K562 (cell line): ENCODE data around the gene RNASEH2A. TPM values are rescaled to one million over a fixed set of nuclear protein-coding genes. Genes with fewer than 3 reads are reported as not detected.

Experiments used
- CTBP1 ChIP-seq: fragments of 450-650 bp; IDR thresholded peaks from 2 replicates; pipeline ENCODE4 v1.6.1; 2016; ENCODE audit warnings: borderline replicate concordance
- EP300 ChIP-seq: IDR thresholded peaks from 2 replicates; pipeline ENCODE4 v1.6.1; 2012; ENCODE audit warnings: low read length, improper control_type of control experiment
- HIVEP1 ChIP-seq: fragments of 250-450 bp; sonication (Bioruptor Pico); IDR thresholded peaks from 2 replicates; pipeline ENCODE4 v1.4.0; 2020; ENCODE audit warnings: mild to moderate bottlenecking
- MAZ ChIP-seq, 2 experiments: fragments of 450-650 bp in 1 of 2; sonication (generic) in 1 of 2; formaldehyde crosslinking; IDR thresholded peaks in 1 of 2; conservative IDR thresholded peaks in 1 of 2; 2 replicates each; pipeline versions ENCODE4 v1.4.0 to v1.5.0; 2020; ENCODE audit warnings: mild to moderate bottlenecking in 1 of 2, missing genetic modification reagents in 1 of 2
- PHF8 ChIP-seq: fragments of 200-600 bp; sonication (generic); IDR thresholded peaks from 2 replicates; pipeline ENCODE4 v1.6.1; 2012; ENCODE audit warnings: mixed run types, mild to moderate bottlenecking, inconsistent platforms, low read length, moderate library complexity, borderline replicate concordance
- PTBP1 ChIP-seq: fragments of 200-400 bp; formaldehyde crosslinking; IDR thresholded peaks from 2 replicates; pipeline ENCODE4 v1.6.1; 2017; ENCODE audit warnings: low read depth, low read length
- ZBTB7A ChIP-seq: IDR thresholded peaks from 2 replicates; pipeline ENCODE4 v1.6.1; 2011; ENCODE audit warnings: low read depth, mild to moderate bottlenecking, low read length, moderate library complexity, borderline replicate concordance; ENCODE audit not compliant: control insufficient read depth
- ZFP1 ChIP-seq: fragments of 450-650 bp; formaldehyde crosslinking; IDR thresholded peaks from 2 replicates; pipeline ENCODE4 v1.4.0; 2020; ENCODE audit warnings: mild to moderate bottlenecking, mixed read lengths
- ZKSCAN1 ChIP-seq: fragments of 150-350 bp; IDR thresholded peaks from 2 replicates; pipeline ENCODE4 v1.6.1; 2016; ENCODE audit warnings: low read depth, low read length
- ZKSCAN3 ChIP-seq: fragments of 250-450 bp; sonication (Bioruptor Pico); IDR thresholded peaks from 2 replicates; pipeline ENCODE4 v1.4.0; 2020
- ZNF507 ChIP-seq: conservative IDR thresholded peaks from 2 replicates; pipeline ENCODE4 v1.6.1; 2017; ENCODE audit warnings: missing genetic modification characterization, missing compliant biosample characterization
- ZNF780A ChIP-seq: fragments of 250-450 bp; sonication (Bioruptor Pico); IDR thresholded peaks from 2 replicates; pipeline ENCODE4 v1.5.0; 2021; ENCODE audit warnings: mild to moderate bottlenecking
- ZNF785 ChIP-seq: fragments of 250-450 bp; sonication (Bioruptor Pico); IDR thresholded peaks from 2 replicates; pipeline ENCODE4 v1.4.0; 2020; ENCODE audit warnings: mild to moderate bottlenecking
- polyA plus RNA-seq, 8 experiments: library from polyadenylated mRNA; depleted of rRNA in 4 of 8; stranded (reverse) in 5 of 8; unstranded in 3 of 8; fragments of >200 nt; fragmentation: Nextera tagmentation in 2 of 8; fragmentation: Illumina TruSeq in 1 of 8; extraction: Ambion mirVana in 2 of 8; extraction: Trizol in 1 of 8; gene quantifications; 2 replicates each; pipeline versions ENCODE4 v1.2.1 to v1.2.3, GENCODE V29; 2011 to 2014; ENCODE audit warnings: inconsistent platforms in 1 of 8, missing spikeins in 1 of 8
- total RNA-seq, 7 experiments: library from RNA; depleted of rRNA in 6 of 7; stranded (reverse); fragments of >200 nt in 6 of 7; fragmentation: Illumina TruSeq in 2 of 7; extraction: Trizol in 2 of 7; gene quantifications; 2 replicates each; pipeline versions ENCODE4 v1.2.1 to v1.2.3, GENCODE V29; 2011 to 2021; ENCODE audit warnings: low replicate concordance in 1 of 7
- TF ChIP-seq, protein P1 (sequence below): fragments of 250-450 bp; sonication (Bioruptor Pico); IDR thresholded peaks from 2 replicates; pipeline ENCODE4 v1.8.0; 2022; ENCODE audit warnings: moderate library complexity, mild to moderate bottlenecking, inconsistent platforms
- TF ChIP-seq, protein P2 (sequence below): IDR thresholded peaks from 3 replicates; pipeline ENCODE4 v1.6.1; 2011; ENCODE audit warnings: borderline replicate concordance, mild to moderate bottlenecking; ENCODE audit not compliant: insufficient read length, insufficient read depth
- TF ChIP-seq, protein P3 (sequence below), 3 experiments: fragments of 200-800 bp in 1 of 3; fragments of 250-450 bp in 1 of 3; fragments of 450-650 bp in 1 of 3; sonication (Bioruptor Pico) in 1 of 3; sonication (Bioruptor generic) in 1 of 3; formaldehyde crosslinking in 1 of 3; IDR thresholded peaks; 2 replicates each; pipeline versions ENCODE4 v1.6.1 to v1.8.0; 2016 to 2022; ENCODE audit warnings: mild to moderate bottlenecking in 2 of 3, missing genetic modification characterization in 2 of 3, missing compliant biosample characterization in 1 of 3, moderate library complexity in 1 of 3
- TF ChIP-seq, protein P4 (sequence below): fragments of 150-350 bp; conservative IDR thresholded peaks from 2 replicates; pipeline ENCODE4 v1.6.1; 2014; ENCODE audit warnings: low read length

RNASEH2A gene
- total and polyA plus RNA-seq, 9 of the 15 experiments (the other 6 are each of a cell fraction or from before 2014, with no cell fraction given), result 22.3 to 78.0 (median 61.7) TPM

DNA sequence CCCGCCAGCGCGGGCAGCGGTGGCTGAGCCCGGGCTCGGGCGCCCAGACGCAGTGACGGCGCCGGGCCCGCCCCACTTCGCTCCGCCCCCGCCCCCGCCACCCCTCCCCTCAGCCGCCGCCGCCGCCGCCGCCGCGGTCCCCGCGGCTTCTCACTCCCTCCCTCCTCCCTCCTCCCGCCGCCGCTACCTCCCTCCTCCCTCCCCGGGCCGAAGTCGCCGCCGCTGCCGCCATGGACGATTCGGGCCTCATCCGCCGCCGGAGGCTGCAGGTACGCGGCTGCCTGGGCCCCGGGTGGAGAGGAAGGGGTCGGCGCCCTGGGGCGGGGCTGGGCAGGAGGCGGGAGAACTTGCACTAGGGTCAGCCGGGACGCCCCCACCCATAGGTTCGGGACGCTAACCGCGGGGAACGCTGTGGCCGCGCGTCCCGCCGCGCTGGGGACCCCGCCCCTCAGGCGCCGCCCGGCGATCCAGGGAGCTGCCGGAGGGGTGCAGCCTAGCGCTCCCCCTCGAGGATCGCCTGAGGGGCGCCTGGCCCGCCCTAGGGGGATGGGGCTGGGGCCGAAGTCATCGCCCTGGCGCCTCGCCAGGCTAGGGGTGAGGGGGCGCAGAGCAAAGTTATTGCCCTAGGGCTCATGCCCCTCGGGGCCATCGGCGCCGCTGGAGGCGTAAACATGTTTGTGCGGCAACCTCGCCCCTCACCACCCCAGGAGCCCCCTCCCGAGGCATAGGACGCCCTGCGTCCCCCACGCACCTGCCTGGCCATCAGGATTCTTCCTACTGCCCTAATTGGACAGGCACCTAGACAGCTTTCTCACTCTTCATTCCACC is 27.6 kb downstream of the RNASEH2A start (continued):
- TF ChIP-seq ZFP1 (no peak), MAZ (CRISPR knock-in tag; conservative IDR thresholded peaks at IDR 0.05 in 1 of 2, IDR thresholded peaks at IDR 0.05 in 1 of 2) (peak; percentile 72 to 78), ZNF780A (no peak), ZBTB7A (peak; percentile 71), PHF8 (peak; percentile 42; the same call in 1 of the 2 replicates), ZKSCAN3 (no peak), PTBP1 (no peak), HIVEP1 (no peak), ZNF507 (tag) (no peak), ZKSCAN1 (no peak), CTBP1 (peak; percentile 59; the same call in 1 of the 2 replicates), ZNF785 (CRISPR knock-in tag) (no peak), EP300 (no peak)
- TF ChIP-seq, protein P1, sequence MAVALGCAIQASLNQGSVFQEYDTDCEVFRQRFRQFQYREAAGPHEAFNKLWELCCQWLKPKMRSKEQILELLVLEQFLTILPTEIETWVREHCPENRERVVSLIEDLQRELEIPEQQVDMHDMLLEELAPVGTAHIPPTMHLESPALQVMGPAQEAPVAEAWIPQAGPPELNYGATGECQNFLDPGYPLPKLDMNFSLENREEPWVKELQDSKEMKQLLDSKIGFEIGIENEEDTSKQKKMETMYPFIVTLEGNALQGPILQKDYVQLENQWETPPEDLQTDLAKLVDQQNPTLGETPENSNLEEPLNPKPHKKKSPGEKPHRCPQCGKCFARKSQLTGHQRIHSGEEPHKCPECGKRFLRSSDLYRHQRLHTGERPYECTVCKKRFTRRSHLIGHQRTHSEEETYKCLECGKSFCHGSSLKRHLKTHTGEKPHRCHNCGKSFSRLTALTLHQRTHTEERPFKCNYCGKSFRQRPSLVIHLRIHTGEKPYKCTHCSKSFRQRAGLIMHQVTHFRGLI (CRISPR knock-in tag), result no peak
- TF ChIP-seq, protein P2, sequence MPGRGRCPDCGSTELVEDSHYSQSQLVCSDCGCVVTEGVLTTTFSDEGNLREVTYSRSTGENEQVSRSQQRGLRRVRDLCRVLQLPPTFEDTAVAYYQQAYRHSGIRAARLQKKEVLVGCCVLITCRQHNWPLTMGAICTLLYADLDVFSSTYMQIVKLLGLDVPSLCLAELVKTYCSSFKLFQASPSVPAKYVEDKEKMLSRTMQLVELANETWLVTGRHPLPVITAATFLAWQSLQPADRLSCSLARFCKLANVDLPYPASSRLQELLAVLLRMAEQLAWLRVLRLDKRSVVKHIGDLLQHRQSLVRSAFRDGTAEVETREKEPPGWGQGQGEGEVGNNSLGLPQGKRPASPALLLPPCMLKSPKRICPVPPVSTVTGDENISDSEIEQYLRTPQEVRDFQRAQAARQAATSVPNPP, result no peak
- TF ChIP-seq, protein P3, sequence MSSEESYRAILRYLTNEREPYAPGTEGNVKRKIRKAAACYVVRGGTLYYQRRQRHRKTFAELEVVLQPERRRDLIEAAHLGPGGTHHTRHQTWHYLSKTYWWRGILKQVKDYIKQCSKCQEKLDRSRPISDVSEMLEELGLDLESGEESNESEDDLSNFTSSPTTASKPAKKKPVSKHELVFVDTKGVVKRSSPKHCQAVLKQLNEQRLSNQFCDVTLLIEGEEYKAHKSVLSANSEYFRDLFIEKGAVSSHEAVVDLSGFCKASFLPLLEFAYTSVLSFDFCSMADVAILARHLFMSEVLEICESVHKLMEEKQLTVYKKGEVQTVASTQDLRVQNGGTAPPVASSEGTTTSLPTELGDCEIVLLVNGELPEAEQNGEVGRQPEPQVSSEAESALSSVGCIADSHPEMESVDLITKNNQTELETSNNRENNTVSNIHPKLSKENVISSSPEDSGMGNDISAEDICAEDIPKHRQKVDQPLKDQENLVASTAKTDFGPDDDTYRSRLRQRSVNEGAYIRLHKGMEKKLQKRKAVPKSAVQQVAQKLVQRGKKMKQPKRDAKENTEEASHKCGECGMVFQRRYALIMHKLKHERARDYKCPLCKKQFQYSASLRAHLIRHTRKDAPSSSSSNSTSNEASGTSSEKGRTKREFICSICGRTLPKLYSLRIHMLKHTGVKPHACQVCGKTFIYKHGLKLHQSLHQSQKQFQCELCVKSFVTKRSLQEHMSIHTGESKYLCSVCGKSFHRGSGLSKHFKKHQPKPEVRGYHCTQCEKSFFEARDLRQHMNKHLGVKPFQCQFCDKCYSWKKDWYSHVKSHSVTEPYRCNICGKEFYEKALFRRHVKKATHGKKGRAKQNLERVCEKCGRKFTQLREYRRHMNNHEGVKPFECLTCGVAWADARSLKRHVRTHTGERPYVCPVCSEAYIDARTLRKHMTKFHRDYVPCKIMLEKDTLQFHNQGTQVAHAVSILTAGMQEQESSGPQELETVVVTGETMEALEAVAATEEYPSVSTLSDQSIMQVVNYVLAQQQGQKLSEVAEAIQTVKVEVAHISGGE (CRISPR knock-in tag; IDR thresholded peaks at IDR 0.05), result no peak
- TF ChIP-seq, protein P4, sequence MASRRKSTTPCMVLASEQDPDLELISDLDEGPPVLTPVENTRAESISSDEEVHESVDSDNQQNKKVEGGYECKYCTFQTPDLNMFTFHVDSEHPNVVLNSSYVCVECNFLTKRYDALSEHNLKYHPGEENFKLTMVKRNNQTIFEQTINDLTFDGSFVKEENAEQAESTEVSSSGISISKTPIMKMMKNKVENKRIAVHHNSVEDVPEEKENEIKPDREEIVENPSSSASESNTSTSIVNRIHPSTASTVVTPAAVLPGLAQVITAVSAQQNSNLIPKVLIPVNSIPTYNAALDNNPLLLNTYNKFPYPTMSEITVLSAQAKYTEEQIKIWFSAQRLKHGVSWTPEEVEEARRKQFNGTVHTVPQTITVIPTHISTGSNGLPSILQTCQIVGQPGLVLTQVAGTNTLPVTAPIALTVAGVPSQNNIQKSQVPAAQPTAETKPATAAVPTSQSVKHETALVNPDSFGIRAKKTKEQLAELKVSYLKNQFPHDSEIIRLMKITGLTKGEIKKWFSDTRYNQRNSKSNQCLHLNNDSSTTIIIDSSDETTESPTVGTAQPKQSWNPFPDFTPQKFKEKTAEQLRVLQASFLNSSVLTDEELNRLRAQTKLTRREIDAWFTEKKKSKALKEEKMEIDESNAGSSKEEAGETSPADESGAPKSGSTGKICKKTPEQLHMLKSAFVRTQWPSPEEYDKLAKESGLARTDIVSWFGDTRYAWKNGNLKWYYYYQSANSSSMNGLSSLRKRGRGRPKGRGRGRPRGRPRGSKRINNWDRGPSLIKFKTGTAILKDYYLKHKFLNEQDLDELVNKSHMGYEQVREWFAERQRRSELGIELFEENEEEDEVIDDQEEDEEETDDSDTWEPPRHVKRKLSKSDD, result no peak
